Body of pancreas (tissue), 4 donors: ENCODE results near the gene MAD1L1.

Source experiments
- POLR2A ChIP-seq, 3 donors: fragments of 450-650 bp; IDR thresholded peaks; one replicate each; pipeline ENCODE4 v1.6.1; 2016; ENCODE audit warnings: antibody characterized with exemption in 3 of 3, mild to moderate bottlenecking in 2 of 3
- TF ChIP-seq, protein P1 (sequence below), 7 experiments: fragments of 450-650 bp in 4 of 7; fragments of 200-600 bp in 3 of 7; sonication (generic) in 3 of 7; IDR thresholded peaks; one replicate each; pipeline ENCODE4 v1.5.1; 2016 to 2019; ENCODE audit warnings: antibody characterized with exemption in 7 of 7

DNA sequence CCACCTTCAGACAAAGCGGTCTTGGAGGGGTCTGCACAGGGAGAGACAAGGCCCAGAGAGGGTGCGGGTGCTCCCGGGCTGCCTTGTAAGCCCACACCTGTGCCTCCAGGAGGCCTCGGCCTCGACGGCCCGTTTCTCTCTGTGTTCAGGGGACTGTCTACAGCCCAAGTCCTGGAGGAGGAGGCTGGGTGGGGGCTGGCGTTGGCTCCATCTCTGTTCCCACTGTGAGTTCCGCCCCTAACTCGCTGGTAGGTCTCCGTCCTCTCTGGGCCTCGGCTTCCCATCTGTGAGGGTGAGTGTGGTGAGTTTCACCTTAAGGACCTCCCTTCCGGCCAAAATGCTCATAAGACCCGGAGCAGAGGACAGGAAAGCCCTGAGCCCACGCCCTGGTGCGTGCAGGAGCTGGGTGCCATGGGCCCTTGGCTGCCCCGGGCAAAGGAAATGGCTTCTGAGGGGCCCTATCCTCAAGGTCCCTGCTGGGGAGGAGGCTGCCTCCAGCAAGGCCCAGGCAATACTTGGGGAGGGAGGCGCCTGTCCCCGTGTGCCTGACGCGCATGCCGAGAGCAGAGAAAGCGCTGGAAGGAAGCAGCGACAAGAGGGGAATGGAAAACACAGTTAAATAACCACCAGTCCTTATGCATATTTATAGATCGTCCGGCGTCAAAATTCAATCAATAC lies 285.8 kb downstream of the MAD1L1 start:
- no peak for TF ChIP-seq POLR2A (IDR thresholded peaks at IDR 0.05)
- TF ChIP-seq, protein P1, sequence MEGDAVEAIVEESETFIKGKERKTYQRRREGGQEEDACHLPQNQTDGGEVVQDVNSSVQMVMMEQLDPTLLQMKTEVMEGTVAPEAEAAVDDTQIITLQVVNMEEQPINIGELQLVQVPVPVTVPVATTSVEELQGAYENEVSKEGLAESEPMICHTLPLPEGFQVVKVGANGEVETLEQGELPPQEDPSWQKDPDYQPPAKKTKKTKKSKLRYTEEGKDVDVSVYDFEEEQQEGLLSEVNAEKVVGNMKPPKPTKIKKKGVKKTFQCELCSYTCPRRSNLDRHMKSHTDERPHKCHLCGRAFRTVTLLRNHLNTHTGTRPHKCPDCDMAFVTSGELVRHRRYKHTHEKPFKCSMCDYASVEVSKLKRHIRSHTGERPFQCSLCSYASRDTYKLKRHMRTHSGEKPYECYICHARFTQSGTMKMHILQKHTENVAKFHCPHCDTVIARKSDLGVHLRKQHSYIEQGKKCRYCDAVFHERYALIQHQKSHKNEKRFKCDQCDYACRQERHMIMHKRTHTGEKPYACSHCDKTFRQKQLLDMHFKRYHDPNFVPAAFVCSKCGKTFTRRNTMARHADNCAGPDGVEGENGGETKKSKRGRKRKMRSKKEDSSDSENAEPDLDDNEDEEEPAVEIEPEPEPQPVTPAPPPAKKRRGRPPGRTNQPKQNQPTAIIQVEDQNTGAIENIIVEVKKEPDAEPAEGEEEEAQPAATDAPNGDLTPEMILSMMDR (IDR thresholded peaks at IDR 0.05), result no peak
